Sigmoid colon (tissue), 7 donors: Measurements from ENCODE around the gene SPEN. TPM values are rescaled to one million over a fixed set of nuclear protein-coding genes. Genes with fewer than 3 reads are reported as not detected.
"Not testable (repeated sequence)": the region's sequence is repeated elsewhere in the genome, so short reads cannot be mapped to it uniquely, and the experiment has no call there.

ENCODE experiments used
- DNase-seq: peaks from one replicate; pipeline ENCODE4 v3.0.0-alpha.2; 2019
- H3K27ac ChIP-seq, 4 donors: fragments of 200-600 bp; sonication (generic); one replicate each; pipeline ENCODE4 v1.5.1; 2016 to 2019; ENCODE audit warnings: mild to moderate bottlenecking in 1 of 4
- H3K27me3 ChIP-seq, 3 donors: fragments of 200-600 bp; sonication (generic); one replicate each; pipeline ENCODE4 v1.5.1; 2019; ENCODE audit warnings: mild to moderate bottlenecking in 1 of 3
- H3K36me3 ChIP-seq, 4 donors: fragments of 200-600 bp; sonication (generic); one replicate each; pipeline ENCODE4 v1.5.1; 2016 to 2019
- H3K4me1 ChIP-seq, 4 donors: fragments of 200-600 bp; sonication (generic); one replicate each; pipeline ENCODE4 v1.5.1; 2017 to 2019
- H3K4me3 ChIP-seq, 4 donors: fragments of 200-600 bp; sonication (generic); one replicate each; pipeline ENCODE4 v1.5.1; 2017 to 2019; ENCODE audit warnings: mild to moderate bottlenecking in 2 of 4, moderate library complexity in 1 of 4
- H3K9me3 ChIP-seq, 4 donors: fragments of 200-600 bp in 3 of 4; sonication (generic) in 3 of 4; one replicate each; pipeline versions ENCODE4 v1.5.1 to v1.6.1; 2013 to 2019
- CTCF ChIP-seq, 4 experiments: fragments of 450-650 bp in 3 of 4; fragments of 200-600 bp in 1 of 4; IDR thresholded peaks; one replicate each; pipeline ENCODE4 v1.5.1; 2016 to 2019; ENCODE audit warnings: antibody characterized with exemption in 4 of 4, mild to moderate bottlenecking in 3 of 4, moderate library complexity in 2 of 4
- EP300 ChIP-seq, 4 donors: sonication (generic); formaldehyde crosslinking; IDR thresholded peaks; one replicate each; pipeline ENCODE4 v1.6.1; 2017; ENCODE audit warnings: antibody characterized with exemption in 4 of 4
- POLR2A ChIP-seq, 2 donors: fragments of 450-650 bp; IDR thresholded peaks; one replicate each; pipeline ENCODE4 v1.6.1; 2016; ENCODE audit warnings: antibody characterized with exemption in 2 of 2, mild to moderate bottlenecking in 2 of 2, moderate library complexity in 2 of 2
- POLR2AphosphoS5 ChIP-seq, 4 donors: sonication (generic); formaldehyde crosslinking; IDR thresholded peaks; one replicate each; pipeline ENCODE4 v1.6.1; 2017; ENCODE audit warnings: antibody characterized with exemption in 4 of 4
- WGBS, 2 donors: extraction: QIAGEN DNeasy Blood & Tissue Kit; methylation state at CpG; one replicate each; pipeline ENCODE4 v1.1.7; 2013; 5-methylcytosine and 5-hydroxymethylcytosine counted together
- intact Hi-C: fragments of 100-400 bp; cut with DNase I; formaldehyde crosslinking; loops from one replicate; pipeline ENCODE4 v1.15.1; 2023
- polyA plus RNA-seq, 3 donors: library from polyadenylated mRNA; stranded (reverse); fragments of 200-250 nt; gene quantifications; one replicate each; pipeline ENCODE4 v1.2.3, GENCODE V29; 2013
- total RNA-seq, 4 donors: library from RNA; depleted of rRNA; stranded (reverse); fragments of >200 nt; gene quantifications; one replicate each; pipeline ENCODE4 v1.1.0, GENCODE V29; 2016
- donor health status: healthy with polysubstance abuse.
- donor health status: Bipolar disorder and iron deficiency.
- donor health status: healthy.

SPEN gene
- total and polyA plus RNA-seq, 7 donors = 7.4 to 38.5 (median 20.7) TPM

- no peaks in the 10 kb centered on the region for H3K9me3 ChIP-seq
- WGBS, 2 donors = 33 to 57% methylated on average over 62 of the region's 62 CpGs
- intact Hi-C loops = no loop called here
- no peak for TF ChIP-seq EP300 (IDR thresholded peaks at IDR 0.05)
- TF ChIP-seq POLR2A (IDR thresholded peaks at IDR 0.05) = no peak
- TF ChIP-seq POLR2AphosphoS5 (IDR thresholded peaks at IDR 0.05) = no peak
- TF ChIP-seq CTCF (IDR thresholded peaks at IDR 0.05) = no peak
- DNase-seq = peak; percentile 71
- H3K36me3 ChIP-seq = no peaks in the 10 kb centered on the region
- peak overlapping the region; percentile 99 to 100 (median 99) for H3K27ac ChIP-seq
- no peaks in the 10 kb centered on the region for H3K27me3 ChIP-seq
- peaks cover 0 to 26% (median 20%) of the 10 kb centered on the region in 4 donors for H3K4me1 ChIP-seq
- H3K4me3 ChIP-seq = peak overlapping the region in 3 of 4 donors; percentile 71 to 98 (median 77)
These were observed 10.5 kb upstream of the SPEN start for GRCh38 chr1:15836772-15837669.

DNA sequence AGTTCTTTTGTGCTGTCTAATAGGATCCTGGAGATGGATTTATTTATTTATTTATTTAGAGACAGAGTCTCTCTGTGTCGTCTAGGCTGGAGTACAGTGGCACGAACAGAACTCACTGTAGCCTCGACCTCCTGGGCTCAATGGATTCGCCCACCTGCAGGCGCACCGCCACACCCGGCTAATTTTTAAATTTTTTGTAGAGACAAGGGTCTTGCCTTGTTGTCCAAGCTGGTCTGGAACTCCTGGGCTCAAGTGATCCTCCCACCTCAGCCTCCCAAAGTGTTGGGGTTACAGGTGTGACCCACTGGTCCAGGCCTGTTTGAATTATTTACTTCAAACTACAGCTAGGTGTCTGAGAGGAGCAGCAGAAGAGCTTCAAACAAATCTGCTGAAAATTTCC is 9.6 kb upstream of the SPEN start:
- no peak overlapping the region for H3K27ac ChIP-seq

GRCh38 chr1:15838721-15839120 is 8.8 kb upstream of the SPEN start:
- TF ChIP-seq CTCF (IDR thresholded peaks at IDR 0.05) (no peak), POLR2AphosphoS5 (IDR thresholded peaks at IDR 0.05) (no peak), EP300 (IDR thresholded peaks at IDR 0.05) (no peak), POLR2A (IDR thresholded peaks at IDR 0.05) (no peak)
- 95 to 97% methylated on average over 4 of the region's 4 CpGs for WGBS, 2 donors

More for the DNA sequence above, 9.6 kb upstream of the SPEN start:
- H3K4me3 ChIP-seq = peak overlapping the region in 1 of 4 donors; percentile 24
- no peaks in the 10 kb centered on the region for H3K27me3 ChIP-seq
- H3K9me3 ChIP-seq = no peaks in the 10 kb centered on the region
- peaks cover 0 to 17% (median 12%) of the 10 kb centered on the region in 4 donors for H3K4me1 ChIP-seq
- no peaks in the 10 kb centered on the region for H3K36me3 ChIP-seq
- DNase-seq = no peak
- WGBS, 2 donors = 91 to 93% methylated on average over 7 of the region's 7 CpGs
- no peak for TF ChIP-seq POLR2A (IDR thresholded peaks at IDR 0.05)
- intact Hi-C loops = no loop called here

DNA sequence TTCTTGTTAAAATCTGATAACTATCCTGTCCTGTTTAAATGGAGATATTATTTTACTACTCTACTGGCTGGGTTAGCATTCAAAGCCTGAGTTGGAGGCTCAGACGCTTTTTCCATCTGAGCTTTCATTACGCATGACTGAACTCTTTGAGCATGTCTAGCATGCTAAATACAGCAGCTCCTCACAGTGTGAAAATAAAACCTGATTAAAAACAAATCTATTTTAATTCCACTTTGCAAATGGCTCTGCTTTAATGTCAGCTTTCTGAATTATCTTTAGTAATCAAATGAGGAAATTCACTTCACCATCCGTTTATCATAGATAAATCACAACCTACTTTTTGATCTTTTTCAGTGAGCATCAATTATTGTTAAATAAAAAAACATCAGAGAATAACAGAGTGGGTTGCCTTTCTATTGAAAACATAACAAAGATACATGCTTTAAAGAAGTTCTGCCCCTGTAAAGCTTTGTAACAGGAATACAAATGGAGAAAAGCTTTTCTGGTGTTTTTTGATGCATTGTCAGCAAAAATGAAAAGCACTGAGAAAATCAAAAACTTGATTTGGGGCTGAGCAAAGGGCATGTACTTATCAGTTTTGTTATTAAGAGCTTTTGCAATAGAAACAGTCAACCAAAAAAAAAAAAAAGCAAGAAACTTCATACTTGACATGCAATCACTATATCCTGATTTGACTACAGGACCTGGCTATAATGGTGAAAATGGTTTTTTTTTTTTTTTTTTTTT is 3.5 kb upstream of the SPEN start:
- Histone ChIP-seq H3K4me1 (peaks cover 0 to 18% (median 14%) of the 10 kb centered on the region in 4 donors), H3K9me3 (no peaks in the 10 kb centered on the region), H3K27ac (no peak overlapping the region), H3K4me3 (no peak overlapping the region), H3K27me3 (no peaks in the 10 kb centered on the region), H3K36me3 (no peaks in the 10 kb centered on the region)
- DNase-seq = no peak
- TF ChIP-seq EP300 (IDR thresholded peaks at IDR 0.05) (no peak), POLR2AphosphoS5 (IDR thresholded peaks at IDR 0.05) (no peak), POLR2A (IDR thresholded peaks at IDR 0.05) (no peak), CTCF (IDR thresholded peaks at IDR 0.05) (no peak)
- intact Hi-C loops = no loop called here
- 51 to 66% methylated on average over 3 of the region's 3 CpGs for WGBS, 2 donors

More at GRCh38 chr1:15838721-15839120, 8.8 kb upstream of the SPEN start:
- intact Hi-C loops = no loop called here
- Histone ChIP-seq H3K9me3 (no peaks in the 10 kb centered on the region), H3K27ac (no peak overlapping the region), H3K27me3 (no peaks in the 10 kb centered on the region), H3K4me3 (no peak overlapping the region), H3K36me3 (no peaks in the 10 kb centered on the region), H3K4me1 (peaks cover 0 to 14% (median 9%) of the 10 kb centered on the region in 4 donors)
- no peak for DNase-seq

- 95 to 96% methylated on average over 11 of the region's 11 CpGs for WGBS, 2 donors
- H3K27me3 ChIP-seq, H3K9me3 ChIP-seq, intact Hi-C loops, H3K4me3 ChIP-seq, H3K36me3 ChIP-seq, DNase-seq: not testable (repeated sequence)
- Histone ChIP-seq H3K4me1 (peaks cover 0 to 34% (median 27%) of the 10 kb centered on the region in 4 donors), H3K27ac (peak overlapping the region in 1 of 4 donors; percentile 98)
These were observed 1.5 kb upstream of the SPEN start for GRCh38 chr1:15846056-15846455.
